HG02943 (cell line): ENCODE measurements around the gene ATP6V1C2.

Source experiments
- ATAC-seq: cut with Tn5 transposase; IDR thresholded peaks from one replicate; pipeline ENCODE4 v1.9.1; 2021; ENCODE audit warnings: mild to moderate bottlenecking, low read depth, moderate library complexity; ENCODE audit not compliant: unreplicated experiment

The ATP6V1C2 gene

DNA sequence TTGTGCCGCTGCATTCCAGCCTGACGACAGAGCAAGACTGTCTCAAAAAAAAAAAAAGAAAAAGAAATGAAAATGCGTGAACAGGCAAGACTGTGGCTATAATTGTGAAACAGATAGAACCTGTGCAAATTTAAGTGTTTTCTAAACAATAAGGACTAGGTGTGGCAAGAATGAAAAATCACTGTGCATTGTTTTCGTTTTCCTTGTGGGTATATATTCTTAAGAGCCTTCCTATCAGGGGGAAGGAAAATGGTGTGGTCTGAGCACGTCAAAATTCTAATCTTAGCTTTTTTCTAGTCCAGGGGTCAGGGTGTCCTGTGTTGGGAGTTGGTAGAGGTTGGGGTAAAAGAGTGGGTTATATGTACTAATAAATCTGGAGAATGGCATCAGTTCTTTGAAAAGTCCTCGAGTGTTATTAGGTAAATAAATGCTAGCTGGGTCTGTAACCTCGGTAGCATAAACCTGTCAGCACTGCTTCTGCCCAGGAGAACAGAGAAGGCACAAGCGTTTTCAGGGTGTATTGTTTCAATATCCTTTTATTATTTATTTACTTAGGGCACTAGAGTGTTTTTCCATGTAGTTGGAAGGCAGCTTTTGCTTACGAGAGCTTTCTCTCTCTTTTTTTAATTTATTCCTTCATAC, 11.6 kb downstream of the ATP6V1C2 start:
- no peak for ATAC-seq

- no peak for ATAC-seq
These were observed 12.1 kb downstream of the ATP6V1C2 start for GRCh38 chr2:10733566-10733925.

DNA sequence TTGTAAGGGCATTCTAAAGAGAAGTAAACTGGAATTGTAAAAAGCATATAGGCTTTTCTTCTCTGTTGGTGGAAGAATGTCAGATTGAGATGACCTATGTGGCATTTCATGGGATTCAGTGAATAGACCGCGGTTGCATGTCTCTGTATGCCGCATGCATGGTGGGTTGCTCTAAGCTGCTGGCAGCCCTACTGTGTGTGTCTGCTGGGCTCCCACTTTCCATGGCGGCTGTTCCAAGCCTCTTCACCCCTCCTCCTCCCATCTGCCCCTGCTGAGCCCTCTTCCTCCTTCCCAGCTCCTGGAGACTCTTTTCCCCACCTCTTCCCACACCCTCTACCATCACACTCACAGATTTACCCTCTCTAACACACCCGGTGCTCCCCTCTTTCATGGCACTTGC, 12.6 kb downstream of the ATP6V1C2 start:
- no peak for ATAC-seq

DNA sequence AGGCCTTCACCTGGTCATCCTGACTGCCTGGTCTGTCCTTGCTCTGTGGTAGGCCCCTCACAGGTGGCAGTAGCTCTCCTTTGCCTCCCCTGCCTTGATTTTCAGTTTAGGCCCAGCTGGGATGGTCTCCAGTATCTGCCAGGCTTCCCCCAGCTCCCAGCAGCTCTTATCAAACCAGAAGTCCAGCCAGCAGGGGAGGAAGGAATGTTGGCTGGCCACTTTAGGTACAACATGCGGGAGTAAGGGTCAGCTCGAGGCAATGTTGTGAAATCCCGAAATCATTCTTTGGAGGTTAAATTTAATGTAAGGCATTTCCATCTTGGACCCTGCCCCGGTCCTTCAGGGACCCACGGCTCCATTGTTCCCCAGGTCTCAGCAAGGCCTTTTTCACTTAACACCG, 16.8 kb downstream of the ATP6V1C2 start:
- ATAC-seq: no peak

GRCh38 chr2:10740226-10740625, 18.8 kb downstream of the ATP6V1C2 start:
- no peak for ATAC-seq

GRCh38 chr2:10741139-10741538, 19.7 kb downstream of the ATP6V1C2 start:
- ATAC-seq: no peak

GRCh38 chr2:10742666-10743065, 21.2 kb downstream of the ATP6V1C2 start:
- no peak for ATAC-seq

DNA sequence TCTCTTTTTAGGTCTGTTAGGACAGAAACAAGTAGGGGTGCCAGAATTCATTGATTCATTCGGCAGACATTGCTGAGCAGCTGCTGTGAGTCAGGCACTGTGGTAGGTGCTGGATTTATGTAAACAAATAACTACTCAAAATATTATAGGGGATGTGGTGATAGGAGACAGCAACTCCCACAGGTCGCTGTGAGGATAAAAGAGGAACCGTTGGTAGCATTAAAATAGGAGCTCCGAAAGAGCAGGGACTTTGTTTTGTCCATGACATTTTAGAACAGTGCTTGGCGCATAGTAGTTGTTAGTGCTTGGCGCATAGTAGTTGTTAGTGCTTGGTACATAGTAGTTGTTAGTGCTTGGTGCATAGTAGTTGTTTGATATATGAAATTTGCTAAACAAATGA, 29.2 kb downstream of the ATP6V1C2 start:
- ATAC-seq: no peak

DNA sequence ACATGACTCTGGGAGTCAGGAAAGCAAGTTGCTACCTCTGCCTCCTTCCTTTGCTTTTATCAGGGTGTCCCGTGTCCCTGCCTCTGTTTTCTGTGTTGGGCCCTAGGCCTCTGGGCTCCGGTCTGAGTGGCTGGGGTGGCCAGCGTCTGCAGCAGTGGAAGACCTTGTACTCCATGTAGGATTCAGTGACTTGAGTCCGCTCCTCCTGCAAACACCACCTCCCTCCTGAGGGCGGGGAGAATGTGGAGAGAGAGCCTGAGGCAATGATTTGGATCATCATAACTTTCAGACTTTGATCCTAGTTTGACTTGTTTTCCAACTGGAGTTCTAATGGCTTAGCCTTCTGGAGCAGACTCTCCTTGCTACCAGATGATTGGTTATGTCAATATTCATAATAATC, 30.8 kb downstream of the ATP6V1C2 start:
- no peak for ATAC-seq

DNA sequence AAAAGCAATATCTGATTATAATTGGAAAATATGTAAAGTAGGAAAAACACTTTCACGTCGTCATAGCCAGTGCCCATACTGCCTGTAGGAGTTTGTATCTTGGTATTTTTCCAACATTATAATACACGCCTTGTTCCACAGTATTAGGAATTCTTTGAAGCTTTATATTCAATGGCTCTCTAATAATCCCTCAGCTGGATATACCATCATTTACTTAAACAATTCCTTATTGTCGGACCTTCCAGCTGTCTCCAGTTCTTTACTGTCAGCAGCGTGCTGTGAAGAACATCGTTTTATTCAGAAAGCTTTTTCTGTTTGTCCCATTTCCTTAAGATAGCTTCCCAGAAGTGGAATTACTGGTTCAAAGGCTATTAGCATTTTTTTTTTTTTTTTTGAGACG, 31.7 kb downstream of the ATP6V1C2 start:
- no peak for ATAC-seq

DNA sequence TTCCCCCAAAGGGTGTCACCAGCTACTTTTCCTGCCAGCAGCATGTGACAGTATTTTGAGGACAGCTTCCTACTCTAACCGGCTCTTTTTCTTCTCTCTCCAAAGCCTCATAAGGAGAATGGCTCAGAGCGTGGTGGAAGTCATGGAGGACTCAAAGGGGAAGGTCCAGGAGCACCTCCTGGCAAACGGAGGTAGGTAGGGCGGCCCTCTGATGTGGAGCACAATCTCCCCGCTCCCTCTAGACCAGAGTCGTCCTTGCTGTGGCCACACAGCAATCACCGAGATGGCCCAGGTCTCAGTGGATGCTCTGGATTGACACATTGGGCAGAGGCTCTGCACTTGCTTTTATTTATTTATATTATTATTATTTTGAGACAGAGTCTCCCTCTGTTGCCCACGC, 32.4 kb downstream of the ATP6V1C2 start:
- no peak for ATAC-seq

DNA sequence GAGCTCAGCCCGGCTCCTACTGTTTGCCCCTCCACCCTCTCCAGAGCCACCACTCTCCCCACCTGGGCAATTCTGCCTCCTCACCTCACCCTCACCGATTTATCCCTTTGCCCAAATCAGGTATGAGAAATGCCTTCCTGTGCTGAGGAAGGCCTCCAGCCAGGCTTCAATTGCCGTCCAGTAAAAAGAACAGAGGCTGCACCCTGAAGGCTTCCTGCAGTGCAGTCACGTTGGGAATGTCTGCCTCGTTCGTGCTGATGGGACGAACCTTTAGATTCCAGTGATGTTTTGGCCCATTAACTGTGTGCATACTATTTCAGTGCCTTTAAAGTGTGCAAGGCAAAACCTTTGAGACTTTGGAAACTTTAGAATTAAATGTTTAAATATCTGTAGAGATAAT, 34.2 kb downstream of the ATP6V1C2 start:
- ATAC-seq: no peak

DNA sequence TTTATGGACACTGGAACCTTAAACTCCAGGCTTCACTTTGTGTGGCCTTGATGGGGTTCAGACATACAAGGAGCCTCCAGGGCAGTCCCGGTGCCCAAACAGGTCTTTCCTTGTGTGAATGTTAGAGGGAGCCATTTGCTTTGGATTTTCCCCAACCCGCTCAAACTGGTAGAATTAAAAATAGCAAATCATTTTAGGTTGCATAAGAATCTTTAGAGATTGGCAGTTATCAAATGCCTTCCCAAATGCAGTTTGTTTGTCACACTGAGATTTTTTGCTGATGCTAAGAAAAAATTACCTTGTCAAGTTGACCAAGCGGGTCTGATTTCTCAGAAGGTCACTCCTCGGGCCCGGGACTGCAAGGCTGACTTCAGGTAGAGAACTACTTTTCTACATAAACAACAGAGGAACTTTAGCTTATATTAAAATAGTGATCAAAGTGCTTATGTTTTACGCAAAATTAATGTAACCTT, 36.4 kb downstream of the ATP6V1C2 start:
- ATAC-seq: no peak

DNA sequence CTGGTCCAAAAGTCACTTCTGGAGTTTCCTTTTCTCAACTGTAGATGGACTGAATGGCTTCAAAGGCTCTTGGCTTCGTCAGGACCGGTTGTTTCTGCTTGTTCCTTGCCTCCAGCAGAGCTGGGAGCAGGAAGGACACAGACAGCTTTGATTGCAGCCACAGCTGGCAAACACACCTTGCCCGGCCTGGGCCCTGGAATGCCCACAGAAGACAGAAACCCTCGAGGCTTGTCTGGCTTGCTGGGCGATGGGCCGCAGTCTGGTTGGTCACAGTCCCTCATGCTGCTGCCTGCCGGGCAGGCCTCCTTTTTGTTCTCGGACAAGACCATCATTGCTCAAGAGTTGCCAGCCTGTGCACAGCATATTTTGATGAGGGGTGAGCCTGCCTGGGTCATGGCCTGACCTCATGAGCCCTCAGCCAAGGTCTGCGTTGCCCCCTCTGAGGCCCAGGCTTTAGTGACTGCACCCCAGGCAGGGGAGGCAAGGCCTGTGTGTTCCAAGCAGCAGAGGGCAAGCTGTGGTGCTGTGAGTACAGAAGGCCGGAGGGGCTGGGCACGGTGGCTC, 37.8 kb downstream of the ATP6V1C2 start:
- ATAC-seq: no peak

DNA sequence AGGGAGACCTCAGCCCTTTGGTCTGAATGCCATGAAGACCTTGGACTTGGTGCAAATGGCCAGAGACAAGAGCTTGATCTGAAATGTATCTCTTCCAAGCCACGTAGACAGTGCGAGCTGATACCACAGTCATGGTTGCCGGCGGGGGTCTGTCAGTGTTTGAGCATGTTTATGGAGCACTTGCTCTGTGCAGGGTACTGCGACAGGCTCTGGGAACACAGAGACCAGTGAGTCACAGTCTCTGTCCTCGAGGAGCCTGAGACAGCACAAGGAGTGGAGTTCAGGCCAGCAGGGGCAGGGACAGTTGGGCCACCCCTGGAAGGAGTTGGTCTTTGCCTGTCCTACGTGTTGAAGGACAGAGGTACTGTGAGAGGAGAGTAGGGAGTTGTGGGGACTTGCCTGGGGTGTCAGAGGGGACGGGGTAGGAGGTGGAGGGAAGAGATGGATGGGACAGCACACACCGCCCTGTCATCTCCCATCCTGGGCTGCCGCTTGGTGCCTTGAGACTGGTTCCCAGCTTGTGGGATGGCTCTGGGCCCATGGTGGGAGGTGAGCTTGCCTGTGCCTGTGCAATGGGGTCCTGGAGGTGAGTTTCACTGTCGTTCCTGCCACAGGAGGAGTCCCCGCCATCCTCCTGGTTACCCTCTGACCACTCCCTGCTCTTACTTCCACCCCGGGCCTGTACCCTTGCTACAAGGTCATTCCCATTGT, 39.5 kb downstream of the ATP6V1C2 start:
- ATAC-seq: no peak

- ATAC-seq: no peak
These were observed 40.2 kb downstream of the ATP6V1C2 start for GRCh38 chr2:10761591-10761990.

- no peak for ATAC-seq
These were observed 41.4 kb downstream of the ATP6V1C2 start for GRCh38 chr2:10762651-10763460.

- ATAC-seq: no peak
These were observed 42.0 kb downstream of the ATP6V1C2 start for GRCh38 chr2:10763461-10763800.

GRCh38 chr2:10764096-10764785, 42.8 kb downstream of the ATP6V1C2 start:
- ATAC-seq: no peak

DNA sequence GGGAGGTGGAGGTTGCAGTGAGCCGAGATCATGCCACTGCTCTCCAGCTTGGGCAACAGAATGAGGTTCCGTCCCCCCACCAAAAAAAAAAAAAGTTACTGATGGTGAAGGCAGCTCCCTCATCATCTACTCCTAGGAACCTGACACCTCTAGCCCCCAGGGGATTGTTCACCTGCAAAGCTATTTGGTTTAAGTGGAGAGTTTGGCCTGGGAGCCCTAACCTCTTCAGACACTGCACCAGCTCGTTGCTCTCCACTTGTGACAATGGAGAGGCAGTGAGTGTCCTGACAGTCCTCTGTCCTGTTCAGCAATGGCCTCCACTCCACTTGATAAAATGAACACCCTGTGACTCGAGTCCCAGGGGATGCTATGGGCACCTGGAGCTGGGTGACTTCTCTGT, 43.5 kb downstream of the ATP6V1C2 start:
- ATAC-seq: no peak

- no peak for ATAC-seq
These were observed 44.0 kb downstream of the ATP6V1C2 start for GRCh38 chr2:10765461-10765860.
